ENCODE results near the gene GFI1.

GFI1 gene

DNA sequence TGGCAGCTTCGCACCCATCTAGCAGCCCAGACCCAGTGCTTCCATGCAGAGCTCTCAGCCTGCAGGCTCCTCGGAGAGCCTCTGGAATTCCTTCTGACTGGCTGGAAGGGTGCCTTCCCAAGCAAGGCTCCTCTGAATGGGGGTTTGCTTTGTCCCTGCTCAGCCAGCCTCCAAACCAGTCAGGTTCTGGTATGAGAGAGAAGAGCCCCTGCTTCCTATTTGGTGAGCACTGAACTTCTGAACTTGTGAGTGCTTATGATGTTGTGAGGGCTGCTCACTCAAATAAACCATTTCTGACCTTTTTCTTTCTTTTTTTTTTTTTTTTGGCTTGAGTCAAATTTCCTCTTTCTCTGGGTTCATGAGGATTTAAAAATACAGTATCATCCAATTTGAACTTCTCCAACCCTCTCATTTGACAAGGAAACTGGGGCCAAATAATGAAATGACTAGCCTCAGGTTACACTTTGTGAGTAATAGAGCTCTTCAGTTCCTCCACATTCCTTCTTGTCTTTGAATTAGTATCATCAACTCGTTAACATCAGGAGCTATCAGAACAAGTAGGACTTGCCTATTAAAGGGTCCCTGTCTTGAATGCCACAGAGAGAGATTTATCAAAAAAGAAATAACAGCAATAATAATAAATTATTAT lies 39.6 kb downstream of the GFI1 start:
- TF ChIP-seq, protein P1, sequence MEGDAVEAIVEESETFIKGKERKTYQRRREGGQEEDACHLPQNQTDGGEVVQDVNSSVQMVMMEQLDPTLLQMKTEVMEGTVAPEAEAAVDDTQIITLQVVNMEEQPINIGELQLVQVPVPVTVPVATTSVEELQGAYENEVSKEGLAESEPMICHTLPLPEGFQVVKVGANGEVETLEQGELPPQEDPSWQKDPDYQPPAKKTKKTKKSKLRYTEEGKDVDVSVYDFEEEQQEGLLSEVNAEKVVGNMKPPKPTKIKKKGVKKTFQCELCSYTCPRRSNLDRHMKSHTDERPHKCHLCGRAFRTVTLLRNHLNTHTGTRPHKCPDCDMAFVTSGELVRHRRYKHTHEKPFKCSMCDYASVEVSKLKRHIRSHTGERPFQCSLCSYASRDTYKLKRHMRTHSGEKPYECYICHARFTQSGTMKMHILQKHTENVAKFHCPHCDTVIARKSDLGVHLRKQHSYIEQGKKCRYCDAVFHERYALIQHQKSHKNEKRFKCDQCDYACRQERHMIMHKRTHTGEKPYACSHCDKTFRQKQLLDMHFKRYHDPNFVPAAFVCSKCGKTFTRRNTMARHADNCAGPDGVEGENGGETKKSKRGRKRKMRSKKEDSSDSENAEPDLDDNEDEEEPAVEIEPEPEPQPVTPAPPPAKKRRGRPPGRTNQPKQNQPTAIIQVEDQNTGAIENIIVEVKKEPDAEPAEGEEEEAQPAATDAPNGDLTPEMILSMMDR (IDR thresholded peaks at IDR 0.05; ENCODE audit: low read depth, low read length): no peak
- peak in 1 of 2 donors; percentile 24 for DNase-seq (ENCODE audit: low read depth in 2 of 2)
- no peak overlapping the region for H3K4me3 ChIP-seq (replicated peaks in 1 of 2; ENCODE audit: low read depth in 2 of 2, low read length in 2 of 2)

DNA sequence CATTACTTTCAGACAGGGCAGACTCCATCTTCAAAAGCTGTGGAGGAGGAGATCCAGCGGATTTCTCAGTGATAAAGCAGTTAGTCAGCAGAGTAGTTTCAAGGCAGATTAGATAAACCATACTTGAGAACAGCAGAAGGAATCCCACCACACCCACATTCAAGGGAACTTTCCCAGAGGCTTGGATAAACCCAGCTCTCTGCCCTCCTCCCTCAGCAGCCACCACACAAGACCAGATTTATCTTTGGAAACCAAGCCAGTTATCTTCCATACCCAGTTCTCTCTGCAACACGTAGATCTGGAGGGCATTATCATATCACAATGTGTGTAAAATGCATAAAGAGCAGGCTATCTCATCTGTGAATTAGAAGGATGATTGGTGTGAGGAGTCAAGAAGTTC lies 40.2 kb downstream of the GFI1 start:
- DNase-seq (ENCODE audit: low read depth in 2 of 2): peak; percentile 16 to 42
- no peak overlapping the region for H3K4me3 ChIP-seq (replicated peaks in 1 of 2; ENCODE audit: low read depth in 2 of 2, low read length in 2 of 2)
- TF ChIP-seq, protein P1 (IDR thresholded peaks at IDR 0.05; ENCODE audit: low read depth, low read length): no peak

DNA sequence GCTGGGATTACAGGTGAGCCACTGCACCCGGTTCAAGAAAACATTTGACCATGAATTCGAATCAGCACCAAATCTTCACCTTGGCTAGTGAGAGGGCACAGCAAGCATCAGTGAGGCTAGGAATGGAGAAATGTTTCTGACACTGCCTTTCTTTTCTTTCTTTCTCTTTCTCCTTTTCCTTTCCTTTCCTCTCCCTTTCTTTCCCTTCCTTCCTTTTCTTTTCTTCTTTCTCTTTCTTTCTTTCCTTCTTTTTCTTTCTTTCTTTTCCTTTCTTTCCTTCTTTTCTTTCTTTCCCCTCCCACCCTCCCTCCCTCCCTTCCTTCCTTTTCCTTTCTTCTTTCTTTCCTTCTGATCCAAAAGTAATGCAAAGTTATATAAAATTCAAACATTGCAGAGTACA lies 40.9 kb downstream of the GFI1 start:
- no peak overlapping the region for H3K4me3 ChIP-seq (replicated peaks in 1 of 2; ENCODE audit: low read depth in 2 of 2, low read length in 2 of 2)
- no peak for DNase-seq (ENCODE audit: low read depth in 2 of 2)
- TF ChIP-seq, protein P1 (IDR thresholded peaks at IDR 0.05; ENCODE audit: low read depth, low read length): no peak

DNA sequence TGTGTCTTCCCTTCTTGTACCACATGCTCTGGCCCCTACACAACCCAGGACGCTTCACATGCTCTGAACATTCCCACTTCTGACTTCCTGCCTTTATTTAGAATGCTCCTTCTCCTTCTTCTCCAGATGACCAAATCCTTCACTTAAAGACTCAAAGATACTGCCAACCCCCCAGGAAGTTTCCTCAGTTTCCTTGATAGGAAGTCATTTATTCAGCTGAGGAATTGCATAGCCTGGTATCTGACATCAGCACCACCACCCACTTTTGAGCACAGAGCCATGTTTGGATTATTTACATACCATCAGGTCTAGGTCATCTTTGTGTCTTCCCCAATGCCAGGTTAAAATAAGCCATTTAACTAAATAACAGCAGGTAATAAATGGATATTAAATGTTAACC lies 42.4 kb downstream of the GFI1 start:
- H3K4me3 ChIP-seq (replicated peaks in 1 of 2; ENCODE audit: low read depth in 2 of 2, low read length in 2 of 2): no peak overlapping the region
- DNase-seq (ENCODE audit: low read depth in 2 of 2): peak; percentile 36 to 57
- TF ChIP-seq, protein P1 (IDR thresholded peaks at IDR 0.05; ENCODE audit: low read depth, low read length): no peak

DNA sequence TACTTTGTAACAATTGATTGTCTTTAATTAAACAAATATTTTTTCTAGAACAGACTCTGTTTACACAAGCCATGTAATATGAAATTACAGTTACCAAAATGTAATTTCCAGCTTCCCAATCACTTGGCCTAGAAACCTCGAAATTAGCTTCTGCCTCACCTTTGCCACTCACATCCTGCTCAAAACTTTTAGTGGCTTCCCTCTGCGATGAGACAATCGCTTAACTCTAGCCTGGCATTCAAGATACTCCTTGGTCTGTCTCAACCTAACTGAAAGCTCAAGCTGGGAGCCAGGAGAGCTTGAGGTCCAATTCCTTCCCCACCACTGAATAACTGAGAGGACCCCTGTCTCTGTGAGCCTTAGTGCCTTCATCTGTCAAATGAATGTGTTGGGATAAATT lies 42.8 kb downstream of the GFI1 start:
- DNase-seq (ENCODE audit: low read depth in 2 of 2): no peak
- no peak overlapping the region for H3K4me3 ChIP-seq (replicated peaks in 1 of 2; ENCODE audit: low read depth in 2 of 2, low read length in 2 of 2)
- TF ChIP-seq, protein P1 (IDR thresholded peaks at IDR 0.05; ENCODE audit: low read depth, low read length): no peak

DNA sequence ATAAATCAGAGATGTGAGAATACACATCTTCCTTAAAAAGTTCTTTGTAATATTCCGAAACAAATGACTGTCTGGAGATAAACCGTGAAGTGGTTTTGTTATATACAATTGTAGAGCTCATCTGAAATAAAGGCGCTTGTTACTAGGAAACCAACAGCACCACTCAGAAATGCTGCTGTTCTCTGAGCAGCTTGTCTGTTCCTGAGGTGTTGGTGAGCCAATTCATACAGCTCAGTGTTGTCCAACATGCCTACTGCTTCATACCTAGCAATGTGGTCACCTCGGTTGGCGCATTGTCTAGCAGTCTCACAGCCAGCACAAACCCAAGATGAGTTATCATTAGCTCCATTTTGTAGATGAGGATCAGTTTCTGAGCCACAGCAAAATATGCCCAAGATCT lies 44.4 kb downstream of the GFI1 start:
- no peak for DNase-seq (ENCODE audit: low read depth in 2 of 2)
- H3K4me3 ChIP-seq (replicated peaks in 1 of 2; ENCODE audit: low read depth in 2 of 2, low read length in 2 of 2): no peak overlapping the region
- TF ChIP-seq, protein P1 (IDR thresholded peaks at IDR 0.05; ENCODE audit: low read depth, low read length): no peak
